ENCODE results near the gene SPOCK1.
"Not testable (repeated sequence)": the region's sequence is repeated elsewhere in the genome, so short reads cannot be mapped to it uniquely, and the experiment has no call there.

The SPOCK1 gene

GRCh38 chr5:136994154-136994553, 505.0 kb downstream of the SPOCK1 start:
- no peak for DNase-seq

DNA sequence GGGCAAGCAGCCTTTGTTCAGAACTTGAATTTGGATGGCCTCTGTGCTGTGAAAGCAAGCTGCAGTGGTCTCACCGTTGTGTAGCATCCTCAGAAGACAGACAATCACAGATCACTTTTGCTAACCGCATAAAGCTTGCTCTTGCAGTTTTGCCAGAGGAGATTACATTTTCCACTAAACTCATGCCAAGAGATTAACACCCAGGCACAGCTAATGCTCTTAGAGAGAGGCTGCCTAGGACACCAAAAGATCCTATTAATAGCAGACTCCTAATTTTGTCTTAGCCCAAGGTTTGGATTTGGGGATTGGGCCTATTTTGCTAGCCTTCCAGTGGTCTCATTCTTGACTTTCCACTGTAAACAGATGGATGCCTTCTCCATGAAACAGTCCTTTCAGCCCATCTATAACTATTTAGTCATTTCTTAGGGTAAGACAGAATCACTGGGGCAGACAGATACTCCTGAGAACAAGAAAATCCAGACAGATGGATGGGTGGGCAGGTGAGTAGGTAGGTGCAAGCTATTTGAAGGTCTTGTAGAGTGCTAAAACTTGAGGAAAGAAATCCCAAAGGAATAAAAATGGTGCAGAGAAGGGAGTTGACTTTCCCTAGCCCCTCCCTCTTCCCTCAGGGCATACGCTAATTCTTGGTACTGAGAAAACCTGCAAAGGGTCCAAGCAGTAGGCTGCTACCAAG, 506.2 kb downstream of the SPOCK1 start:
- no peak for DNase-seq

GRCh38 chr5:136985785-136986475, 513.2 kb downstream of the SPOCK1 start:
- no peak for DNase-seq

- no peak for DNase-seq
Measured at GRCh38 chr5:136984772-136985446, 514.2 kb downstream of the SPOCK1 start.

DNA sequence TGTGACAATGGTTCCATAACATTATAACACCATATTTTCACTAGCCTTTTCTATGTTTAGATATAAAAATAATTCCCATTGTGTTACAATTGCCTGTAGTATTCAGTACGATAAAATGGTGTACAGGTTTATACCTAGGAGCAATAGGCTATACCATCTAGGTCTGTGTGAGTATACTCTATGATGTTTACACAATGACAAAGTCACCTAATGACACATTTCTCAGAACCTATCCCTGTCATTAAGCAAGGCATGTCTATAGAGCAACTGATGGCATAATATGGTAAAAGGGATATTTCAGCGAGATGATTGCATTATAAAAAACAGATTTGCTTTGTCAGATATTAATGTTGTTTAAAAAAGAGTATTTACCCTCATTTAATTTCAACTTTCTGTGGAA, 517.2 kb downstream of the SPOCK1 start:
- no peak for DNase-seq

GRCh38 chr5:136979131-136979530, 520.0 kb downstream of the SPOCK1 start:
- no peak for DNase-seq

GRCh38 chr5:136963504-136963903, 535.6 kb downstream of the SPOCK1 start:
- DNase-seq = no peak

- DNase-seq = no peak
Measured at GRCh38 chr5:136957428-136957827, 541.7 kb downstream of the SPOCK1 start.

DNA sequence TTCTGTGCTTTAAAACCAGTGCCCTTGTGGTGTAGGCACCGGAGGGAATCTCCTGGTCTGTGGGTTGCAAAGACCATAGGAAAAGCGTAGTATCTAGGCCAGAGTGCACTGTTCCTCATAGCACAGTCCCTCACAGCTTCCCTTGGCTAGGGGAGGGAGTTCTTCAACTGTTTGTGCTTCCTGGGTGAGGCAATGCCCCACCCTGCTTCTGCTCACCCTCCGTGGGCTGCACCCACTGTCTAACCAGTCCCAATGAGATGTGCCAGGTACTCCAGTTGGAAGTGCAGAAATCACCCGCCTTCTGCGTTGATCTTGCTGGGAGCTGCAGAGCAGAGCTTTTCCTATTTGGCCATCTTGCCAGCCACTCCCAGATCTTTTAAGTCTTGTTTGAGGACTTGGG, 545.0 kb downstream of the SPOCK1 start:
- DNase-seq = not testable (repeated sequence)

DNA sequence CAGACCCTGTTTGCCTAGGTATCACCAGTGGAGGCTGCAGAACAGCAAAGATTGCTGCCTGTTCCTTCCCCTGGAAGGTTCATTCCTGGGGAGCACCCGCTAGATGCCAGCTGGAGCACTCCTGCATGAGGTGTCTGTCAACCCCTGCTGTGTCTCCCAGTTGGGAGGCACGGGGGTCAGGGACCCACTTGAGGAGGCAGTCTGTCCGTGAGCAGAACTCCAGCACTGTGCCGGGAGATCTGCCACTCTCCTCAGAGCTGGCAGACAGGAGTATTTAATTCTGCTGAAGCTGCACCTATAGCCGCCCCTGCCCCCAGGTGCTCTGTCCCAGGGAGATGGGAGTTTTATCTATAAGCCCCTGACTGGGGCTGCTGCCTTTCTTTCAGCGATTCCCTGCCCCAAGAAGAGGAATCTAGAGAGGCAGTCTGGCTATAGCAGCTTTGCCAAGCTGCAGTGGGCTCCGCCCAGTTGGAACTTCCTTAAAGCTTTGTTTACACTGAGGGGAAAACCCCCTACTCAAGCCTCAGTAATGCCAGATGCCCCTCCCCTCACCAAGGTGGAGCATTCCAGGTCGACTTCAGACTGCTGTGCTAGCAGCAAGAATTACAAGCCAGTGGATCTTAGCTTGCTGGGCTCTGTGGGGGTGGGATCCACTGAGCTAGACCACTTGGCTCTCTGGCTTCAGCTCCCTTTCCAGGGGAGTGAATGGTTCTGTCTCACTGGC, 545.6 kb downstream of the SPOCK1 start:
- not testable (repeated sequence) for DNase-seq

- DNase-seq = no peak
Measured at GRCh38 chr5:136927571-136927970, 571.6 kb downstream of the SPOCK1 start.

GRCh38 chr5:136926073-136926472, 573.1 kb downstream of the SPOCK1 start:
- DNase-seq = no peak

All from stimulated activated CD4-positive, alpha-beta T cell treated with anti-CD3 and anti-CD28 coated beads, Interleukin-4, amount 100 ng/mL, for 4 hours (primary cell).